ENCODE results near the gene ABCG2.

ABCG2 gene

DNA sequence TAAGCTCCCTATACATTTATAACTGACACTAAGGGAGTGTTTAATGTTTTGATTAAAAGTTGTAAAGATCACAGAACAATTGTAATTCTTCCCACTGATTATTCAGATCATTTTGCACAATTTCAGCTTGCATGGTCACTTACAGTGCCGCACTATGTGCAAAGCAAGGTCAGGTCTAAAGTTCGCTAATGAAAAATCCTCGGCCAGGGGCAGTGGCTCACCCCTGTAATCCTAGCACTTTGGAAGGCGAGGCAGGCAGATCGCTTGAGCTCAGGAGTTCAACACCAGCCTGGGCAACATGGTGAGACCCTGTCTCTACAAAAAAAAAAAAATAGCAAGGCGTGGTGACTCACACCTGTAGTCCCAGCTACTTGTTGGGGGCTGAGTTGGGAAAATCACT lies 94.0 kb downstream of the ABCG2 start:
- no peak for DNase-seq (ENCODE audit: low read depth)

DNA sequence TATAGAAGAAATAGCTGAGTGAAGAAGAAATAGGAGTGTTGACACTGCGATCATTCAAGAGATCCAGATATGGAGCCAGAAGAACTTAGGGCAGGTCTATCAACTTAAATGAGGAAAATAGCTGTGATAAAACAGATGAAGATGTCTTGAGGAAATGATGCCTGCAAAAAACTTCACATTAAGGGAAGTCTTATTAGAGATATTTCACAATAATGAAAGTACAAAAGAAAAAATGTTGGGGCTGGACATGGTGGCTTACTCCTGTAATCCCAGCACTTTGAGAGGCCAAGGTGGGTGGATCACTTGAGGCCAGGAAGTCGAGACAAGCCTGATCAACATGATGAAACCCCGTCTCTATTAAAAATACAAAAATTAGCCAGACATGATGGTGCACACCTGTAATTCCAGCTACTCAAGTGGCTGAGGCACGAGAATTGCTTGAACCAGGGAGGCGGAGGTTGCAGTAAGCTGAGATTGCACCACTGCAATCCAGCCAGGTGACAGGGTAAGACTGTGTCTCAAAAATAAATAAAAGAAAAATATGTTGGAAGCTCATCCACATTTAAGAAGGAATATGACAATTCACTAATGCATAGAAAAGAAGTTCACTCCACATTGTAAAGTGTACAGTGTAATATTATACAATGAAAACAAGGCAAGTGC lies 94.7 kb downstream of the ABCG2 start:
- DNase-seq (ENCODE audit: low read depth), result no peak

DNA sequence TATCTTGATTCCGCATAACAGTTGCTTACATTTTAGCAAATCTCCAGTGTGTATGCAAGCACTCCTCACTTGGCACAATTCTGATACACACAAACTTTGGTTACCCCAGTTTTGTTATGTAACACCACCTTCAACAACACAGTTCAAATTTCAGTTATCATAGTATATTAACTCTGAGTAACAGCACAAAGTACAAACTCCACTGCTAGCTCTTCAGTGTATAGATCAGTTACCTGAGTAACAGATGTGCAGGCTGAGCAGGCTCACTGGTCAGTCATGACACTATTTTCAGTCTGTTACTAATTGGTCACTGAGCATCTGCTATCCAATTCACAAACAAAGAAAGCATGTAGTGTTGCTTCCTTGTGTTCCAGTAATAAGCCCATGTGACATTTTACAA lies 95.6 kb downstream of the ABCG2 start:
- no peak for DNase-seq (ENCODE audit: low read depth)

DNA sequence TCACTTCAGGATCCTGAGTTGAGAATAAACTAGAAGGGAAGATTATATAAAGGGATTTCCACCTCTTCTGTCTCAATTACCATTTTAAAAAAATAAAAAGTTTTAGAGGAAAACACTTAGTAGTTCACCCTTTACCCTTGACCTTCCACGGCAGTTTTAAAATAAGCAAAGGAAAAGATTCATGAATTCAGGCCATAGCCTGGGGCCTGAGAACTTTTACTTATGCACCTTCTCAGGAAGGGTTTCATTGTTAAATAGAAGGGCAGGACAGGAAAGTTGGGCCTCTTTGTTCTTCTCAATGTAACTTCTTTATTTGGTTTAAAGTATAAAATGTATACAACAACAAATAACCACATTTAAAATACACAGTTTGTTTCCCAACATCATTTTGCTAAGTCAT lies 96.1 kb downstream of the ABCG2 start:
- DNase-seq (ENCODE audit: low read depth), result no peak

DNA sequence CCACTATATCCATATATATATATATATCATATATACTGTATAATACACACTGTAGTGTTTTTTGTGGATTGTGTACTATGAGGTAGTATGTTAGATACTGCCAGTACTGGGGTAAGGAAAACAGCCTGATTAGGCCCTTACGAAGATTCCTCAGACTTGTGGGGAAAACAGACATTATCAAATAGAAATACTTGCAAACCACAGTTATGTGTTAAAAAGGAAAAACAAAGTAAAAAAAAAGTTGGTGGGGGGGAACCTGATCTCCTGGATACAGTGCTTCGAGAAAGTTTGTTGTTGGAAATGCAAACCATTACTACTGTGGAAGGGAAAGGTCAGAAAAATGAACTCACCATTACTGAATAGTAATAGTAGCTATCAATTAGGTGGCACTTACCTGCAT lies 98.0 kb downstream of the ABCG2 start:
- DNase-seq (ENCODE audit: low read depth), result no peak

DNA sequence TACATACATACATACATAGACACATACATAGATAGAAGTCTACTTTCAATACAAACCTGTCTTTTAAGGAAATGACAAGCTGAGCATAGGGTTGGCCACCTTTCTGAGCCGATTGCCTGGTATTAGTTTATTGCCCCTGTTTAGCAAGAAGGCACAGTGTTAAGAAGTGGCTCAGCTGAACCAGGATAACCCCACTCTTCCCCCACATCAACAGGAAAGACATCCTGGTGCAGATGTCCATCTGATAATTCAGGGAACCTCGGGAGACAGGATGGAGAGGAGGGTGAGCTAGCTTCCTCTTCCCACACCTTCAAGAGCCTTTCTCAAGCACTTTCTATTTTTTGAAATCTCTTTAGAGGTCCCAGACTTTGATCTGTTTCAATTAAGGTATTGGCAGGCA lies 98.7 kb downstream of the ABCG2 start:
- no peak for DNase-seq (ENCODE audit: low read depth)

DNA sequence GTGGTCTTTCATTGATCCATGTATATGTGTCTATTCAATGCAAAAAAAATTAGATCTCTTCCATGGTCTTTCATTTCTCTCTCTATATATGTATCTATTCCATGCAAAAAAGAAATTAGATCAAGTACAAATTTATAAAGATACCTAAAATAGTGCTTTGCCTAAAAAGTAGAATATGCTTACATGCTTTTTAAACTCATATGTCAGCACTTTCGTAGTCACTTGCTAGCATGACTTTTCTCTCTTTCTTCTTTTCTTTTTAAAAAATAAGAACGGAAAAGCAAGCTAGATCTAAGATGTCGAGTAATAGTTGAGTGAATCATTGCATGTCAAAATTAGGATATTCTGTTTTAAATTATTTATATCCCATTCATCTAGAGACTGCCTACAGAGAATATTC lies 100.1 kb downstream of the ABCG2 start:
- DNase-seq (ENCODE audit: low read depth), result no peak

DNA sequence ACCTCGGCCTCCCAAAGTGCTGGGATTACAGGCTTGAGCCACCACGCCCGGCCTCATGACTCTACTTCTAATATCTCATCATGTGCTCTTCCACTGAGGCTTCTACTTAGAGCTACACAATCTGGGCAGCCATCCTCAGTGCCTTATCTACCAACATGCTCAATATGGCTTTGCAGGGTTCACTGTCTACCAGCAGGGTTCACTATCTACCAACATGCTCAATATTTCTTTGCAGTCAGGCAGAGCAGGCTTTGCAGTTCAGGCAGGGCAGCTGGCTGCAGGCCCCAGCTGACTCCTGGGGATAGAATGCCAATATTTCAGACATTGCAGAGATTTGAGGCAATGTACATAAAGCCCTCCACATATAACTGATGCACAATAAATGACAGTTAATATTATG lies 103.5 kb downstream of the ABCG2 start:
- DNase-seq (ENCODE audit: low read depth), result no peak

DNA sequence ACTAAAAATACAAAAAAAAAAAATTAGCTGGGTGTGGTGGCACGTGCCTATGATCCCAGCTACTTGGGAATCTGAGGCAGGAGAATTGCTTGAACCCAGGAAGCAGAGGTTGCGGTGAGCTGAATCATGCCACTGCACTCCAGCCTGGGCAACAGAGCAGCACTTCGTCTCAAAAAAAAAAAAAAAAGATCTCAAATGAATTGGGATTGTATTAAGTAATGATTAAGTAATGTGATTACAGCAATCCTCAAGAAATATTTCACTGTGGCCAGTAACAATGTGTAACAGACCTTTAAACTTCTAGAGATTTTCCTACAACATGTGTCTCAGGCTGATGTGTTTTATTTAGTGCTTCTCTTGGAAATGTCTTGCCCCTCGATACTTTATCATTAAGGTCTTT lies 104.2 kb downstream of the ABCG2 start:
- no peak for DNase-seq (ENCODE audit: low read depth)

DNA sequence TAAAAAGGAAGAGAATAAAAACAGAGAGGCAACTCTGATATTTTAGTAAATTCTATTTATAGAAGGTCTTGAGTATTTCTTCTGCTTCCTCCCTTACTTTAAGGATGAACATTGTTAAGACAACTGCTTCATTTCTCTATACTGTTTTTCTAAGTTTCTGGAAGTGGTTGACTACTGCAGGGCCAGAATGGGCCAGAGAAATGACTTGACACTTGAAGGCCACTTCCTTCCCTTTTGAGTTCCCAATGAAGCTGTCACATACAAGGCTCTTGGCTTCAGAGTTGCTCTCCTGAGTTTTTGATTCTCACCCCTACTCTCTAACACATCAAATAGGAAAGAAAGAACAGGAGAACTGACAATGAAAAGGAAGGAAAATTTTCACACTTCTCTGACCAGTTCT lies 113.4 kb downstream of the ABCG2 start:
- DNase-seq (ENCODE audit: low read depth), result no peak

DNA sequence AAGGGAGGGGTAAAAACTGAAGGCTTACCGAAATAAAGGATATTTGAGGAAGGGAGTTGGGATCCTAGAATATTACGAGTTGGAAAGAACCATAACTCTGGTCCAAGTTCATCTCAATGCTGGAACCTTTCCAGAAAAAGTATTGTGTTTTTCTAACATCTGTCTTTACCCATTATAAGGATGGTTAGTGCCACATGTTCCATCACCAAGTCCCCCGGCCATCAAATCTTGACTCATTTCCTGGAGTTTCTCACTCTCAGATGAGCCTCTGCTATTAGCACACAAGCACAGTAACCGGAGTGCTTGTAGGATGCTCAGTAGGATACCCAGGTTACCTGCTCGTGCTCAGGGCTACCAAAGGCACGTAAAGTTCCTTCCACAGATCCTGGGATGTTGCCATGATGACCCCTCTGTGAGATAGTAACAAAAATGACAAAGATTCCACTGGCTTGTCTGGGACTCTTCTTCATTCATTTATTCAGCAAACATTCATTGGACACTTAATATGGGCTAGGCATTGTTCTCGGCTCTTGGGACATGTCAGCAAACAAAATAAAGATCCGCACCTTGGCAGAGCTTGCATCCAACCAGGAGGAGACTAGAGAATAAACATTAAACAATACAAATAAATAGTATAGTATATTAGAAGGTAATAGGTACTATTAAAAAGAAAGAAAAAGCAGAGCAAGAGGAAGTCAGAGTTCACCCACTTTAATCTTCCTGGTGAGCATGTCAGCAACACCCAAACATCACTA lies 114.7 kb downstream of the ABCG2 start:
- no peak for DNase-seq (ENCODE audit: low read depth)

DNA sequence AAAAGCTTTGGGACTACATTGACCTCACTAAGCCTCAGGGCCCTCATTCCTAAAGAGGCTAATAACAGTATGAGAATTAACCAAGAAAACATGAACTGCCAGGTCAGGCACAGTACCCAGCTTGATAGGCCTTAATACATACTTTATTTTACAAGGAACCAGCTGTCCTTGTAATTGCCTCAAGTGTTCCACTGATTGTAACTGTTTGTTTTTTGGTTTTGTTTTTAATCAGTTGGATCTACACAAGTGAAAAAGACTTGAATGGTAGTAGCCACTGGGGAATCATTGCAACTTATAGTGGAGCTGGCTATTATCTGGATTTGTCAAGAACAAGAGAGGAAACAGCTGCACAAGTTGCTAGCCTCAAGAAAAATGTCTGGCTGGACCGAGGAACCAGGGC lies 115.4 kb downstream of the ABCG2 start:
- DNase-seq (ENCODE audit: low read depth), result no peak

DNA sequence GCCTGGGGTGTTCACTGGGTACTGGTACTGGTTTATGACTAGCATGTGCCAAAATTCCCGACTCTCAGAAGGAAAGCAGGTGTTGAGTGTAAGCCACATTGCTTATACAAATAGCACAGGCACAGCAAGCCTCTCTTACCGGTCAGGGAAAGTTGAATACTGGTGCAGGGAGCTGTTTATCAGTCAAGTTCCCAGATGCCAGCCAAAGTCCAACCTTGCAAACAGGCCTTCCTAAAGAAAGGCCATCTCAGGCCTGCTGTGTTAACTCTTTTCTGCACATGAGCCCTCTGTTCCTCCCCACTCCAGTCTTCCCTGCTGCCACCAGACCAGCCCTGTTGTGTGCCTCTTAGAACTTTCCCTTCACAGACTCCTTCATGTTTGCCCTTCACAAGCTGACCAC lies 116.8 kb downstream of the ABCG2 start:
- no peak for DNase-seq (ENCODE audit: low read depth)

DNA sequence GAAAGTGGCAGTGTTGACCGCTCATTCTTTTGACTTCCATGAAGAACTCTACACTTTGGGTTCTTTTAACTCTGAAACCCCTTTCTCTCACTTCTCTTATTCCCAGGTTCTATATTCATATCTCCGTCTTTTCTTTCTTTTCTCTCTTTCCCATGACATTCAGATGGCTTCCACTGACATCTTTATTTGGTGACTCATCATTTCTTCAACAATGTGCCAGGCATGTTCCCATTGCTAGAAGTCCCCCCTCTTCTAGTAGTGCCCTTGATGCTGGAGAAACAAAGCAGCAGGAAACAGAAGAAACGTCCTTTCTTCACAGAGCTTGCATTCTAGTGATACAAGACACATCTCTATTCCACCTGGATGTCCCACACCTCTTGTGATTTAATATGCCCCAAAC lies 117.7 kb downstream of the ABCG2 start:
- DNase-seq (ENCODE audit: low read depth), result no peak

Measured in GM04504 (cell line).